GM23248 (cell line): ENCODE measurements around the gene OXSM.

Experiments
- EZH2 ChIP-seq: fragments of 200-600 bp; sonication (generic); IDR thresholded peaks from 2 replicates; pipeline ENCODE4 v1.6.1; 2018; ENCODE audit warnings: antibody characterized with exemption, mild to moderate bottlenecking; ENCODE audit not compliant: insufficient read depth, poor library complexity, severe bottlenecking
- EZH2phosphoT487 ChIP-seq: fragments of 200-600 bp; sonication (generic); IDR thresholded peaks from 2 replicates; pipeline ENCODE4 v1.6.1; 2018; ENCODE audit warnings: antibody characterized with exemption, moderate library complexity, mild to moderate bottlenecking, low read depth; ENCODE audit not compliant: insufficient read depth

- TF ChIP-seq EZH2 (no peak), EZH2phosphoT487 (no peak)
Observed at GRCh38 chr3:25821746-25822573, 32.1 kb downstream of the OXSM start.
